Measurements from ENCODE around the gene YDJC.
"Not testable (repeated sequence)": the region's sequence is repeated elsewhere in the genome, so short reads cannot be mapped to it uniquely, and the experiment has no call there.

Gene YDJC

DNA sequence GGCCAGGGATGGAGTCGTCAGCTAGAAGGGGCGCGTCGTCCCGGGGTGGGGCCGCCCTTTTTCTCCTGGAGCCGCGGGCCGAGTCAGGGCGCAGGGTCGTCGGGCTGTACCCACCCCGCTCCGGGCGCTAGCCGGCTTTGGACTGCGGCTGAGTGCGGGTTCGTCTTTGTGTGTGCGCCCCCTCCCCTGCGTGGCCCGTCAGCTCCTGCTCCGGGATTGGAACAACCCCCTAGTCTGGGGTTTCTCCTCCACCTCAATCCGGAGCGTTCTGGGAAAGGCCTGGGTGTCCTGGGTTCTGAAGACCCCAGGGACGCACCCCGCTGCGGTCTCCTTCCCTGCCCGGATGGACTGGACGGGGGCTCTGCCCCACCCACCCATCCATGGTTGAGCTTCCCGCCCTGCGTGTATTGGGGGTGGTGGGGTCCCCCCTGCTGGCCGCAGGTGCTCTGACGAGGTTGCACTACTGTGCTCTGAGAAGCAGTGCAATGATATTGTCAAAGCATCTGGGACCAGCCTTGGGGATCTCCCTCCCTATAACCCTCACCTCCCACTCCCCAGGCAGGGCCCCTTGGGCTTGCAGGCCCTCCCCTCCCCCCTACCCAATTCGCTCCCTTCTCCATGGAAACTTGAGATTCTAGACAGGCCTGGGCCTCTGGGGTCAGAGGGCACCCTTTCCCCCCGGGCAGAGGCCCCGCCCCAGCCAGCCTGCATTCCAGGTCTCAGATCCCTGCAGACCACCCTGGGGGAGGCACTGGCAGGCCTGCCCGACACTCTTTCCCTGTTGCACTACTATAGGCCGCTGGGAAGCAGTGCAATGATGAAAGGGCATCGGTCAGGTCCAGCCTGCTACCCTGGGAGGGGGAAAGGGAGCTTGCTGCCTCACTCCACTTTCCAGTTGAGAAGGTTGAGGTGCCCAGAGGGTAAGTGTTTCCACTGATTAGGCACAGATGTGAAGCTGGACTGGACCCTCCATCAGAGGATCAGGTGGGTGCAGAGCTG is 23.0 kb upstream of the YDJC start:
- intact Hi-C loops (cut with DNase I): no loop called here
- no peak for DNase-seq

DNA sequence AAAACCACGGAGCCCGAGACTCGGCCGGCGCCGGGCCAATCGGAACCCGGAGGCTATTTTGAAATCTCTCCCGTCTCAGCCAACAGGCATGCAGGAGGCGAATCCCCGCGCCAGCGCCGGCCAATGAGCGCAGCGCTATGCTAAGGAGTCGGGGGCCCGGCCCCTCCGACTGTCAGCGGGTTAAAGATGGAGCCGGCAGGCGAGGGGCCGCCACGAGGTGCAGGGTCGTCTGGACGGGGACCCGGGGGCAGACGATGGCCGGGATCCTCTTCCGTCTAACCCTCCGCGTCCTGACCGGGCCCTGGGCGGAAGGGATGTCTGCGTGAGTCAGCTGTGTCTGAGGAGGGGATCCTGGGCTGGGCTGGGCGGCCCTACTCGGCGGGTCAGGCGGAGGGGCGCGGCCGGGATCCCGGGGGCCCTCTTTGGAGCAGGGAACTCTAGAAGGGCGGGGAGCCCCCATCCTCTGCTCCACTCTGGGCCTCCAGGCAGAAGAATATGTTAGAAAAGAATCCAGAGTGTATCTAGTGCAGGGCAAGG is 22.3 kb upstream of the YDJC start:
- DNase-seq: peak; percentile 76 to 94 (median 88)
- intact Hi-C loops (cut with DNase I): no loop called here

DNA sequence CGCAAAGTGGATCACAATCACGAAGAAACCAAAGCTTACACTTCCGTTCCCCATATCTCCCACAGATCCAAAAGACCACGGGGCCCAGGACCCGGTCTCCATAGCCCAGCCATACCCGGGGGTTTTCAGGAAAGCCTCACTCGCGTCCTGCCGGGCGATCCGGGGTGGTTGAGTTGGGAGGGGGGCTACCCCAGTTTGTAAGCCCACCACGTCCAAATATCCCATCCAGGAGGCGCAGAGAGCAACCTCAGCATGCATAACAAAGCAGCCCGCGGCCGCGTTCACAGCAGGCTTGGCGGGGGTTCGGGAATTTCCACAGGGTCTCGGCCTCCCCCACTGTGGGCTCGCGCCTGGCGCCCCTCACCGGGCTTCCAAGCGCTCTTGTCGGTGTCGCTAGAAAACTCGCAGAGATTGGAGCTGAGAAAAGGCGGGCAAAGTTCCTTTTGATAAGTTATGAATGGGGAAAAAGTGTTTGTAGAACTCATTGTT is 21.7 kb upstream of the YDJC start:
- DNase-seq: peak in 2 of 42 donors; percentile 28 to 43
- intact Hi-C loops (cut with DNase I): no loop called here

DNA sequence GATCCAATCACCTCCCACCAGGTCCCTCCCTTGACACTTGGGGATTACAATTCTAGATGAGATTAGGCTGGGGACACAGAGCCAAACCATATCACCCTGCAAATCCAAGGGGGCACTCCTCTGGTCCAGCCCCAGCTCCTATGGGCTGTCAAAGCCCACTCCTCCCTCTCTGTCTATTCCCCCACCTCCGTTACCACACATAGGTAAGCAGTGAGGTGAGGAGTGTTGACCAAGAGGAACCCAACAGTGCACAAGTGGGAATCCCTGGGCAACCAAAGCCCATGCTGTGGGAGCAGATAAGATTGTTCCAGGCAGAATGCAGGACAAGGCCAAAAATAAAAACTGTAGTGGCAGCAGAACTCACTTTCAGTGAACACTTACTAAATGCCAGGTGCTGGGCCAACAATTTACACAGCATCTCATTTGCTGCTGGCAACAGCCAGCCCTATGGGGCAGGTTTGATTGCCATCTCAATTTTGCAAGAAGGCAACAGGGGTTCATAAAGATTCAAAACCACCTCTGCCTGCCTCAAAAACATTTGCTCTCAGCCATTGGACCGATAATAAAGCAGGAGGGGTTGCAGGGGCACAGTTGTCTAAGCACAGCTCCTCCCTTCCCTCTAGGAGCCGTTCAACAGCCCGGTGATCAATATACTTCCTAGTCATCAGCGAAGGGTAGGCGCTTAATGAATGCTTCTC is 21.1 kb upstream of the YDJC start:
- intact Hi-C loops (cut with DNase I): no loop called here
- DNase-seq: no peak

DNA sequence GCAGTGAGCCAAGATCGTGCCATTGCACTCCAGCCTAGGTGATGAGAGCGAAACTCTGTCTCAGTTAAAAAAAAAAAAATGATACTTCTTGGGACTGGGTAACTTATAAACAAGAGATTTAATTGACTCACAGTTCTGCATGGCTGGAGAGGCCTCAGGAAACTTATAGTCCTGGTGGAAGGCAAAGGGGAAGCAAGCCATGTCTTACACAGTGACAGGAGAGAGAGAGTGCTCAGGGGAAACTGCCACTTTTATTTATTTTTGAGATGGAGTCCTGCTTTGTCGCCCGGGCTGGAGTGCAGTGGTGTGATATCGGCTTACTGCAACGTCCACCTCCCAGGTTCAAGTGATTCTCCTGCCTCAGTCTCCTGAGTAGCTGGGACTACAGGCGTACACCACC is 20.5 kb upstream of the YDJC start:
- DNase-seq: no peak
- intact Hi-C loops (cut with DNase I): no loop called here

DNA sequence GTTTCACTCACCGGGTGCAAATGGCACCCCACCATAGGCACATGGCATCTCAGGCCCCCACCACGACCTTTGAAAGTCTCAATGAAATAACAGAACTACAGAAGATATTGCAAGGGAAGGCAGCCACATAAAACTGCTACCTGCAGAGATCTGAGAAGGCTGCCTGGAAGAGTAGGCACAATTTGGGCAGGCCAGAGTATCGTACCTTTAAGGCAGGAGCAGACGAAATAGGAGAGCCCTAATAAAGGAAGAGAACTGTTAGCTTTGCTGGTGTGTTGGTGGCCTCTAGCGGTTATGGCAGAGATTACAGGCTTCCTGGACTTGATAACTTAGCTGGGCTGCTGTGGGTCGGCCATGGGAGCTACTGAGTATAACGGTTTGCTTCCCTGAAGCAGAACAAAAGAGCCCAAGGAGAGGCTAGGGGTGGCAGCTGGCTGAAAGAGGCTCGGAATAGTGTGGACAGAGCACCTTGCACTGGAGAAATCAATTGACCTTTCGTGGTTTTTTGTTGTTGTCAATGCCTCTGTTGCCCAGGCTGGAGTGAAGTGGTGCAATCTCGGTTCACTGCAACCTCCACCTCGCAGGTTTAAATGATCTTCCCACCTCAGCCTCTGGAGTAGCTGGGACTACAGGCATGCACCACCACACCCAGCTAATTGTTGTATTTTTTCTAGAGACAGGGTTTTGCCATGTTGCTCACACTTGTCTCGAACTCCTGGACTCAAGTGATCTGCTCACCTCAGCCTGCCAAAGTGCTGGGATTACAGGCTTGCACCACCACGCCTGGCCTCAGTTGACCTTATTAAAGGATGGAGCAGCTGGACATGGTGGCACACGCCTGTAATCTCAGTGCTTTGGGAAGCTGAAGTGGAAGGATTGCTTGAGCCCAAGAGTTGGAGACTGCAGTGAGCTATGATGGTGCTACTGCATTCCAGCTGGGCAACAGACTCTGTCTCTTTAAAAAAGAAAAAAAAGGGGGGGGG is 17.1 kb upstream of the YDJC start:
- peak in 41 of 42 donors; percentile 41 to 92 (median 77) for DNase-seq

DNA sequence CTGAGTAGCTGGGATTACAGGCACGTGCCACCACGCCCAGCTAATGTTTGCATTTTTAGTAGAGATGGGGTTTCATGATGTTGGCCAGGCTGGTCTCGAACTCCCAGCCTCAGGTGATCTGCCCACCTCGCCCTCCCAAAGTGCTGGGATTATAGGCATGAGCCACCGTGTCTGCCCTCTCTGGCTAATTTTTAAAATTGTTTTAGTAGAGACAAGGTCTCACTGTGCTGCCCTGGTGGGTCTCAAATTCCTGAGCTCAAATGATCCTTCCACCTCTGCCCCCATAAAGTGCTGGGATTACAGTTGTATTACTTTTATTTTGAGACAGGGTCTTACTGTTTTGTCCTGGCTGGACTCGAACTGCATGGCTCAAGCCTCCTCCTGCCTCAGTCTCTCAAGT is 15.7 kb upstream of the YDJC start:
- DNase-seq; intact Hi-C loops (cut with DNase I): not testable (repeated sequence)

More for the DNA sequence above, 17.1 kb upstream of the YDJC start:
- intact Hi-C loops (cut with DNase I): no loop called here

DNA sequence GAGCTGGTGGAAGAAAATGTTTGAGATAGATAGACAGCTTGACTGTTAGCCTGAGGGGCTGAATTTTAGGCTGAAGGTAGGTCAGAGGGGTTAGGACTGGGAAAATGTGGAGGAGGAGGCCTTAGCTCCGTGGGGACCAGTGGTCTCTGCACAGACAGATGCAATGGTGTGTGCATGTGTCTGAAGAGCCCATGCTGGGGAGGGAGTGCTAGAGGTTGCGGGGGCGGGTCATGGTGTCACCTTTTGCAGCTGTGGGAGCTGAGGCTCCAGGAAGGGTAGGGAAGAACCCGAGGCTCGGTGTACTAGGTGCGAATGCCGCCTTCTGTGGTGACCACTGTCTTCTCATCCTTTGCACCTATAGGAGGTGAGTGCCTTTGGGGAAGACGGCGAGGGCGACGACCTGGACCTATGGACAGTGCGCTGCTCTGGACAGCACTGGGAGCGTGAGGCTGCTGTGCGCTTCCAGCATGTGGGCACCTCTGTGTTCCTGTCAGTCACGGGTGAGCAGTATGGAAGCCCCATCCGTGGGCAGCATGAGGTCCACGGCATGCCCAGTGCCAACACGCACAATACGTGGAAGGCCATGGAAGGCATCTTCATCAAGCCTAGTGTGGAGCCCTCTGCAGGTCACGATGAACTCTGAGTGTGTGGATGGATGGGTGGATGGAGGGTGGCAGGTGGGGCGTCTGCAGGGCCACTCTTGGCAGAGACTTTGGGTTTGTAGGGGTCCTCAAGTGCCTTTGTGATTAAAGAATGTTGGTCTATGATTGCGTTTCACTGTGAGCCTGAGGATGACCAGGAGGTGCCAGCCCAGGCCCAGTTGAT is 13.9 kb upstream of the YDJC start:
- intact Hi-C loops (cut with DNase I): no loop called here
- DNase-seq: no peak

DNA sequence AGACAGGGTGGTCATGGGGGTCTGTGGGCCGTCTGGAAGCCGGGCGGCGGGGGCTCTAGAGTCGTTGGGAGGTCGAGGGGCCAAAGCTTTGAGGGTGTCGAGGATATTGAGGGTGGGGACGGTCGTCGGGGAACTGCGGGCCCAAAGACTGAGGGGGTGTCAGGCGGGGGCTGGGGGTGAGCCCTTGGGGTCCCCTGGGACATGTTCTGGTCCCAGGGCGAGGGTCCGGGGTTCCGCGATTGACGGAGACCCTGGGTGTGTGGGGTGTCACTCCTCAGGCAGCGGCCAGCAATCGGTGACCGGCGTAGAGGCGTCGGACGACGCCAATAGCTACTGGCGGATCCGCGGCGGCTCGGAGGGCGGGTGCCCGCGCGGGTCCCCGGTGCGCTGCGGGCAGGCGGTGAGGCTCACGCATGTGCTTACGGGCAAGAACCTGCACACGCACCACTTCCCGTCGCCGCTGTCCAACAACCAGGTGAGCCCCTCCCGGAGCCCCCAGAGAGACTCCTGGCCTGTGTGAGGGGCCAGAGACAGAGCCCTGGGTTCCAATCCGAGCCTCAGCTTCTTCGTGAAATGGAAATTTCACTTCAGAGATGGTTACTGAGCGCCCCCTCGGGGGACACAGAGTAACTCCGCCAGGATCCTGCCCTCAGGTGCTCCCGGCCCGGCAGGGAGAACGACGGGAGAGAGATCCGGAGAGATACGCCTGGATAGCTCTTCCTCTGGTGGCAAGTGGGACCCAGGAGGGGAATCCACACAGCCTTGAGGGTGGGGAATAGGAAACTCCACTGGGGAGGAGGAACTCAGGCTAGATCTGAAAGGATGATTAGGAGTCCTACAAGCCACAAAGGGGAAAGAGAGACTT is 13.0 kb upstream of the YDJC start:
- intact Hi-C loops (cut with DNase I): no loop called here
- DNase-seq: peak in 39 of 42 donors; percentile 40 to 80 (median 60)

DNA sequence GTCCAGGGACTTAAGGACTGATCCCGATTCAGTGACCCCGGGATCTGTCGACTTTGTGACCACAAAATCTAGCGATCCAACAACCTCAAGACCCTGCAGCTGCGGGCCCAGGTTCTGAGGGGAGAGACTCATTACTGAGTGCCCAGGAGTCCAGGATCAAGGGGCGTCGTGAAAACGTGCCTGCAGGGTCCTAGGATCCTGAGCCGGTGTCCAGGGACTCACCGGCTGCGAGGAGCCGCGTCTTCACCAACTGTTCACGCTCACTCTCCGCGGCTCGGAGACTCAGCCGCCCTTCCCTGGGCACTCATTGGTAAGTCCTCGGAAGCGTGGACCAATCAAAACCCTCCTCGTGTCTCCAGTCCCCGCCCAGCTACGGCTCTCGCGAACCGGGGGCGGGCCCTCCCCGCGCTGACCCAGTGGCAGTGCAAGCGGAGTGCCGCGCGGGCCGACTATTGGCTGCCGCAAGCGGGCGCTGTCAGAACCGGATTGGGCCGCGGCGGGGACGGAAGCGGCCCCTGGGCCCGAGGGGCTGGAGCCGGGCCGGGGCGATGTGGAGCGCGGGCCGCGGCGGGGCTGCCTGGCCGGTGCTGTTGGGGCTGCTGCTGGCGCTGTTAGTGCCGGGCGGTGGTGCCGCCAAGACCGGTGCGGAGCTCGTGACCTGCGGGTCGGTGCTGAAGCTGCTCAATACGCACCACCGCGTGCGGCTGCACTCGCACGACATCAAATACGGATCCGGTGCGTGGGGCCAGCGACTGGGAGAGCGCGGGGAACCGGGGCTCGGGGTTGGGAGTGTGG is 12.2 kb upstream of the YDJC start, which contains the start of gene SDF2L1:
TSS of gene SDF2L1 (plus strand) at position 514 of the 795 bp plus-strand sequence. CDS start at position 549, 35 bp downstream.
- peak; percentile 95 to 100 (median 99) for DNase-seq
- intact Hi-C loops (cut with DNase I): no loop called here

DNA sequence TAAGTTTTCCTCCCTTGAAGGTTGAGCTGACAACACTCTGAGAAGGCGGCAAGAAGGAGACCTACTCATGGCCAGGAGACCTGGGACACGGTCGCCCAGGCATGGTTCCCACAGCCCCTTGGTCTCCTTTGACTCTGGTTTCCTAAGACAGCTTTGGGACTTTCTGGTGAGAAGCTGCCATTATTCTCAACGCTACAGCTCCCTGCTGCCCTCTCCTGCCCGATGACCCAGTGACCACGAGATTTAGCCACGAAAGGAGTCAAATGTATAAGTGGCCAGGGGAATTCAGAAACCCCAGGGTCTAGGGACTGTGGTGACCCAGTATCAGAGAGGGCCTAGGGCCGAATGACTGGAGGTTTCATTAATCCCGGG is 11.6 kb upstream of the YDJC start:
- intact Hi-C loops (cut with DNase I): no loop called here
- peak in 26 of 42 donors; percentile 25 to 79 (median 42) for DNase-seq

DNA sequence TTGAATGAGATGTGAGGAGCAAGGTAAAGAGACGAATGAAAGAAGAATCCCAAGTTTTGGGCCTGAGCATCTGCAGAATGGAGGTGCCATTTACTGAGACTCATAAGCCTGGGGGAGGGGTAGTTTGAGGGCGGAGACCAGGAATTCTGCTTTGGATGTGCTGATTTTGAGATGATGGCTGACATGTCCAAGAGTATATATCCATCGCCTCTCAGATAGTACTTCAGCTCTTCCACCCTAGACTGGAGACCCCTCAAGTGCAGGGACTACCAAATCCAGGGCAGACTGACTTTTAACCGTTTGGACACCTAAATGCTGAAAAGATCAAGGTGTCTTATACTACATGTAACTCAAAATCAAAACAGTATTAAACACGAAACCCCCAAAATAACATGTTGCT is 11.0 kb upstream of the YDJC start:
- no peak for DNase-seq
- intact Hi-C loops (cut with DNase I): no loop called here

DNA sequence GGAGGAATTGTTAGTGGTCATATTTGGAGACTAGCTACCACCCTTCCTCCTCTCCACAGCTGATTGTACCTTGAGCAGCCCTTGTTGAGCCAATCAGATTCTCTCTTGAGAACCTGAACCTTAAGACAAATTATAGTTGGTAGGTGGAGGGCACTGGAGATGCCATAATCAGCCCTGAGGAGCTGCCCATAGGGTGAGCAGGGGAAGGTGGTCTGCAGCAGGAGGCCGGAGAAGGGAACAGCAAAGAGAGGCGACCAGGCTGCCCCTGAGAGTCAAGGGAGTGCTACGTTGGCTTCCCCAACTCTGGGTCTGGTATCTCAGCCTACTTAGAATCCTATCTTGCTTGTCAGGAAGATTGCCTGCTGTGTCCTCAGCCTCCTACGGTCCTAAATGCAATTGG is 9.5 kb upstream of the YDJC start:
- DNase-seq: no peak
- intact Hi-C loops (cut with DNase I): no loop called here

DNA sequence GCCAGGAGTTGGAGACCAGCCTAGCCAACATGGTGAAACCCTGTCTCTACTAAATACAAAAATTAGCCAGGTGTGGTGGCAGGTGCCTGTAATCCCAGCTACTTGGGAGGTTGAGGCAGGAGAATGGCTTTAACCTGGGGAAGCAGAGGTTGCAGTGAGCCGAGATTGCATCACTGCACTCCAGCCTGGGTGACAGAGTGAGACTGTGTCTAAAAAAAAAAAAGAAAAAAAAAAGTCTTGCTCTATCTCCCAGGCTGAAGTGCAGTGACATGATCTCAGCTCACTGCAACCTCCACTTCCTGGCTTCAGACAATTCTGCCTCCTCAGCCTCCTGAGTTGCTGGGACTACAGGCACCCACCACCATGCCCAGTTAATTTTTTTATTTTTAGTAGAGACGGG is 7.6 kb upstream of the YDJC start:
- intact Hi-C loops (cut with DNase I); DNase-seq: not testable (repeated sequence)

DNA sequence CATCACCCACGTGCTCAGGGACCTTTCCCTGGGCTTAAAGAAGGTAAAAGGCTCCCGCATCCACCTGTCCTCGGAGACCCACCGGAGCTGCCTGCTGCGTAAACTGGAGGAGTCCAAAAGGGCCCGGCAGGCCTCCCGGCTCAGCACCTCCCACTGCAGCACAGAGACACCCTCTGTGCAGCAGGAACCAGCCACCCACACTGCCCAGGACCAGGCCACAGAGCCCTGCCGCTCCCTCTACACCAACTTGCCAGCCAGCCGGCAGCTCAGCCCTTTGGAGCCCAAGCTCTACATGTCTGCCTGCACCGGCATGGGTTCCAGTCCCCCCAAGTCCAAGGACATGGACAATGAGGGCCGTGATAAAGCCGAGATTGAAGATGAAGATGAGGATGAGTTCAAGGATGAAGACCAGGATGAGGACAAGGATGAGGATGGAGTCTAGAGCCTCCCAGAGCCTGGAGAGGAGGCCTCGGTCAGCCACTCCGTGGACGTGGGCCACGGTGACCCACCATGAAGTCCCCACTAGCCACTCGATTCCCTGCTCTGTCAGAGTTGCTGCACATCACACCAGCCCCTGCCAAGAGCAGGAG is 6.9 kb upstream of the YDJC start:
- intact Hi-C loops (cut with DNase I): no loop called here
- DNase-seq: no peak
